Fibroblast of lung (primary cell): ENCODE data around the gene ATP9B.

ENCODE experiments used
- EZH2 ChIP-seq: IDR thresholded peaks from 2 replicates; pipeline ENCODE4 v1.5.1; 2012; ENCODE audit warnings: low read length, control low read depth, mild to moderate bottlenecking; ENCODE audit errors: missing control alignments
- TF ChIP-seq, protein P1 (sequence below), 2 donors: IDR thresholded peaks in 1 of 2; conservative IDR thresholded peaks in 1 of 2; 1 replicate in 1 of 2; 2 replicates in 1 of 2; pipeline ENCODE4 v1.5.1; 2011 to 2012; ENCODE audit warnings: low read length in 2 of 2, control low read depth in 1 of 2, inconsistent platforms in 1 of 2, low read depth in 1 of 2, mild to moderate bottlenecking in 1 of 2

DNA sequence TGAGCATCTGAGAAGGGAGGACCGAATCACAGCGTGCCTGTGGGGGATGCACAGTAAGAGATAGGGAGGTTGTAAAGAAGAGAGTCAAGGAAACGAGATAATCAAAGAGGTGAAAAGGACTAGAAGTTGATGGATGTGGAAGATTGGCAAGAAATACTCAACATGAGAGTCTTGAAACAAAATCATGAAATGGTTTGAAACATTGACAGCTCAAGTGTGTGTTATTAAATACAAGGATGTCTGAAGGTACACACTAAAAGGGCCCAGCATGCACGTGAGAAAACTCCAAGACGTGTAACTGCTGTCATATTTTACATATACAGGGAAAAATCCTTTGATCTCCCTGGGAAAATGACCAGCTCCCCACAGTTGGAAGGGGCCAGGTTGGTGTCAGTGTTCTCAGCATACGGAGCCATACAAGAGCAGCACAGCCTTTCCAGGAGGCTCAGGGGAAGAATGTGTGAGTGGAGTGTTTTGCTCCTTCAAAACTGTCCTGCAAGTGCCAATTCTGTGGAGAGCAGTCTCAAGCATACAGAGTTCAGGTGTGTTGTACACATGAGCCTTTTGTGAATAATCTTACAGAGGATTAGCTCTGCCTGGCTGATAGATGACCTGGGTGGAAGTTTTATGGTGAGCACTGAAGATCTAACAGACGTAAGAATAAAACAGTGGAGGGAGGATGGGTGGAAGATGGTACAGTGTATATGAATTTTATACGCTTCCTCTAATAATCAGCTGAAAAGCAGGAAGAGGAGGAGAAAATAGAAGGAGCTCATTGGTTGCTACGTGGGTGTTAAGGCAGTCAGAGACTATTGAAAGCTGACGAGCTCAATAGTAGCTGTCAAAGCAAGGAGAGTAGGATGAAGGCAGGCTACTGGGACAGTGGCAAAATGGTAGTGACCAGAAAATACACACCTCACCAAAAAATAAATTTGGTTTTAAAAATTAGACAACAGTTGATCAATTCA lies 126.8 kb downstream of the ATP9B start:
- no peak for TF ChIP-seq EZH2
- TF ChIP-seq, protein P1, sequence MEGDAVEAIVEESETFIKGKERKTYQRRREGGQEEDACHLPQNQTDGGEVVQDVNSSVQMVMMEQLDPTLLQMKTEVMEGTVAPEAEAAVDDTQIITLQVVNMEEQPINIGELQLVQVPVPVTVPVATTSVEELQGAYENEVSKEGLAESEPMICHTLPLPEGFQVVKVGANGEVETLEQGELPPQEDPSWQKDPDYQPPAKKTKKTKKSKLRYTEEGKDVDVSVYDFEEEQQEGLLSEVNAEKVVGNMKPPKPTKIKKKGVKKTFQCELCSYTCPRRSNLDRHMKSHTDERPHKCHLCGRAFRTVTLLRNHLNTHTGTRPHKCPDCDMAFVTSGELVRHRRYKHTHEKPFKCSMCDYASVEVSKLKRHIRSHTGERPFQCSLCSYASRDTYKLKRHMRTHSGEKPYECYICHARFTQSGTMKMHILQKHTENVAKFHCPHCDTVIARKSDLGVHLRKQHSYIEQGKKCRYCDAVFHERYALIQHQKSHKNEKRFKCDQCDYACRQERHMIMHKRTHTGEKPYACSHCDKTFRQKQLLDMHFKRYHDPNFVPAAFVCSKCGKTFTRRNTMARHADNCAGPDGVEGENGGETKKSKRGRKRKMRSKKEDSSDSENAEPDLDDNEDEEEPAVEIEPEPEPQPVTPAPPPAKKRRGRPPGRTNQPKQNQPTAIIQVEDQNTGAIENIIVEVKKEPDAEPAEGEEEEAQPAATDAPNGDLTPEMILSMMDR (conservative IDR thresholded peaks at IDR 0.05 in 1 of 2, IDR thresholded peaks at IDR 0.05 in 1 of 2; ENCODE audit: low read depth in 1 of 2, low read length in 2 of 2), result no peak
